CD4-positive, alpha-beta T cell treated with Interleukin-12 subunit alpha and Interleukin-12 subunit beta, for 1 hour (primary cell): ENCODE results near the gene TPRN.

Experiments
- DNase-seq: peaks from one replicate; pipeline ENCODE4 v3.0.0-alpha.2; 2020

TPRN gene

GRCh38 chr9:137170486-137171148 is 29.9 kb downstream of the TPRN start:
- no peak for DNase-seq

- DNase-seq = no peak
These were observed 30.6 kb downstream of the TPRN start, which contains the start of gene LRRC26 for GRCh38 chr9:137169896-137170358. LRRC26 (minus strand) TSS chr9:137170051; CDS start chr9:137169943, 108 bp downstream.

- DNase-seq = peak; percentile 11
These were observed 31.4 kb downstream of the TPRN start for GRCh38 chr9:137168904-137169856.

DNA sequence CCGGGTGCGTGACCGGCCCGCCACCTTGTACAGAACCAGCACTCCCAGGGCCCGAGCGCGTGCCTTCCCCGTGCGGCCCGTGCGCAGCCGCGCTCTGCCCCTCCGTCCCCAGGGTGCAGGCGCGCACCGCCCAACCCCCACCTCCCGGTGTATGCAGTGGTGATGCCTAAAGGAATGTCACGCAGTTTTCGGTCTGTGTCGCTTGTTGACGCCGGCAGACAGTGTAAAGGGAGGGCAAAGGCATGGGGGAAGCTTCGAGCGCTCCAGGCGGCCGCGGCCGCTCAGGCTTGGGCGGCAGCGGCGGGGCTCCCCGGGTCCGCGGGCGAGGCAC is 32.0 kb downstream of the TPRN start:
- DNase-seq = no peak

DNA sequence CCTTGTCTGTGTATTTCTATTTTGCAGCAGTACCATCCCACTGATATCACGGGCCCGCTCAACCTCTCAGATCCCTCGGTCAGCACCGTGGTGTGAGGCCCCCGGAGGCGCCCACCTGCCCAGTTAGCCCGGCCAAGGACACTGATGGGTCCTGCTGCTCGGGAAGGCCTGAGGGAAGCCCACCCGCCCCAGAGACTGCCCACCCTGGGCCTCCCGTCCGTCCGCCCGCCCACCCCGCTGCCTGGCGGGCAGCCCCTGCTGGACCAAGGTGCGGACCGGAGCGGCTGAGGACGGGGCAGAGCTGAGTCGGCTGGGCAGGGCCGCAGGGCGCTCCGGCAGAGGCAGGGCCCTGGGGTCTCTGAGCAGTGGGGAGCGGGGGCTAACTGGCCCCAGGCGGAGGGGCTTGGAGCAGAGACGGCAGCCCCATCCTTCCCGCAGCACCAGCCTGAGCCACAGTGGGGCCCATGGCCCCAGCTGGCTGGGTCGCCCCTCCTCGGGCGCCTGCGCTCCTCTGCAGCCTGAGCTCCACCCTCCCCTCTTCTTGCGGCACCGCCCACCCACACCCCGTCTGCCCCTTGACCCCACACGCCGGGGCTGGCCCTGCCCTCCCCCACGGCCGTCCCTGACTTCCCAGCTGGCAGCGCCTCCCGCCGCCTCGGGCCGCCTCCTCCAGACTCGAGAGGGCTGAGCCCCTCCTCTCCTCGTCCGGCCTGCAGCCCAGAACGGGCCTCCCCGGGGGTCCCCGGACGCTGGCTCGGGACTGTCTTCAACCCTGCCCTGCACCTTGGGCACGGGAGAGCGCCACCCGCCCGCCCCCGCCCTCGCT is 32.6 kb downstream of the TPRN start:
- no peak for DNase-seq

- DNase-seq = no peak
These were observed 33.2 kb downstream of the TPRN start for GRCh38 chr9:137167277-137167746.

DNA sequence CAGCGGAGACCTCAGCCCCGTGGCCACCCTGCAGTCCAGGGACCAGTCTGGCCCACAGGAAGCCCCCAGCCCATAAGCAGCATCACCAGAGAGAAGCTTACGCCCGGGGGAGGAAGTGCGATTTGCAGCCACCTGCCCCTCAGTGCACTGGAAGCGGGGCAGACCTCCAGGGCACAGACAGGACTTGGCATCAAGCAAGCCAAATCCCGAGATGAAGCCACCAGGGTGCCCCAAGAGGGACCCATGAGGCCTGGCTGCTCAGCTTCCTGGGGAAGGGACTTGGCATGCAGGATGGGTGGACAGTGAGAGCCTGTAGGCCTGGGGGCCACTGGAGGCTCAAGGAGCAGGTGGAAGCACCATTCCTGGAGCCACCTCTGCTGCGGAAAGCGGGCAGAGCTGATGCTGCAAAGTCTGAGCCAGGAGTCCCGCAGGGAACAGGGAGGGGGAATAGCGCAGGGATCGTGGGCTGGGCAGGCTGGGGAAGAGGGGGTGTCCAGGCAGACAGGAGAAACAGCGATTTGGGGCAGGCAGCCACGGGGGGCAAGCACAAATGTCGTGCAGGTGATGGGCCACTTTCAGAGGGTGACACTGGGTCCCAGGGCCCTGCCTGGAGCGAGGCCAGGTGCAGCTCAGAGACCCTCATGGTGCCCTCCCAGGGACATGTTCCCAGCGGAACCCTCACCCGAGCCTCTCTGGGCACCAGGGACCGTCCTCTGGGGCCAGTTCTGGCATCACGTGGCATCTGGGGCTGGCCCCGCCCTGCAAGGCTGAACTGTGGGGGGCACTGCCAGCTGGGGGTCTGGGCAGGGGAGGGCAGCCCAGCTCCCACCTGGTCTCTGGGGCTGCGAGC is 33.9 kb downstream of the TPRN start:
- DNase-seq = no peak

DNA sequence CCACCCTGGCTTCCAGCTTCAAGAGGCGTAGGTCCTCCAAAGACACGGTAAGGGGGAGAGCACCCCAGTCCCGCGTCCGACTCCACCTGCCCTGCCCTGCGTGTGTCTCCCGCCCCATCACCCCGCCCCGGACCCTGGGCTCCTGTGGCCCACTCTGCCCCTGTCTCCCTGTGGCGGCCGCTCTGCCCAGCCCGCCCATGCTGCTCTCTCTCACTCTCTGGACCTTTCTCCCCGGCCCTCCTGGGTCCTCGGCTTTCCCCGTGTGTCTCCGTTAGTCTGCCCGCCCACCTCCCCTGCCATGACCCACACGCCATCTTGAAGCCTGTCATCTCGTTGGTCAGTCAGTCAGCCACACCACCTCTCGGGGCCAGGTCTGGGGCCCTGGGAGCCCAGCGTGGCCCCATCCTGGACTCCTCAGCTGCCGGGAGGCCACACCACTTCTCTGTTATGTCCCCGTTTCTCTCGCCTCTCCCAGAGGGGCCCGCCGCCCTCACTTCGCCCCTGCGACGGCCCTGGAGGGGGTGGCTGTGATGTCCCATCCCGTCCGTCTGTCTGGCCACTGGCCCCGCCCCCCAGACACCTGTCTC is 35.2 kb downstream of the TPRN start:
- no peak for DNase-seq

GRCh38 chr9:137164370-137165249 is 35.9 kb downstream of the TPRN start:
- DNase-seq = no peak

- DNase-seq = no peak
These were observed 36.7 kb downstream of the TPRN start for GRCh38 chr9:137163805-137164204.

DNA sequence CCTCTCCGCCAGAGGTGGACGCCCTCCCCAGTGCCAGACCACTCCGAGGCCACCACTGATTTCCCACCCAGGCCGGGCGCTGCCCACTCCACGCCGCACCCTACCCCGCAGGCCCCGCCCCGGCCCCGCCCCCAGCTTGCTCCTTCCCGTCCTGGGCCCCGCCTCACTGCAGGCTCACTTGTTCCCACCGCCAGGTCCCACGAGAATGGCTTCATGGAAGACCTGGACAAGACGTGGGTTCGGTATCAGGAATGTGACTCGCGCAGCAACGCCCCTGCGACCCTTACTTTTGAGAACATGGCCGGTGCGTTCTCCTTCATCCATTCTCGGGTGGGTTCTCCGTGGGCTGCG is 37.2 kb downstream of the TPRN start:
- no peak for DNase-seq

- no peak for DNase-seq
These were observed 37.8 kb downstream of the TPRN start for GRCh38 chr9:137162505-137163364.

DNA sequence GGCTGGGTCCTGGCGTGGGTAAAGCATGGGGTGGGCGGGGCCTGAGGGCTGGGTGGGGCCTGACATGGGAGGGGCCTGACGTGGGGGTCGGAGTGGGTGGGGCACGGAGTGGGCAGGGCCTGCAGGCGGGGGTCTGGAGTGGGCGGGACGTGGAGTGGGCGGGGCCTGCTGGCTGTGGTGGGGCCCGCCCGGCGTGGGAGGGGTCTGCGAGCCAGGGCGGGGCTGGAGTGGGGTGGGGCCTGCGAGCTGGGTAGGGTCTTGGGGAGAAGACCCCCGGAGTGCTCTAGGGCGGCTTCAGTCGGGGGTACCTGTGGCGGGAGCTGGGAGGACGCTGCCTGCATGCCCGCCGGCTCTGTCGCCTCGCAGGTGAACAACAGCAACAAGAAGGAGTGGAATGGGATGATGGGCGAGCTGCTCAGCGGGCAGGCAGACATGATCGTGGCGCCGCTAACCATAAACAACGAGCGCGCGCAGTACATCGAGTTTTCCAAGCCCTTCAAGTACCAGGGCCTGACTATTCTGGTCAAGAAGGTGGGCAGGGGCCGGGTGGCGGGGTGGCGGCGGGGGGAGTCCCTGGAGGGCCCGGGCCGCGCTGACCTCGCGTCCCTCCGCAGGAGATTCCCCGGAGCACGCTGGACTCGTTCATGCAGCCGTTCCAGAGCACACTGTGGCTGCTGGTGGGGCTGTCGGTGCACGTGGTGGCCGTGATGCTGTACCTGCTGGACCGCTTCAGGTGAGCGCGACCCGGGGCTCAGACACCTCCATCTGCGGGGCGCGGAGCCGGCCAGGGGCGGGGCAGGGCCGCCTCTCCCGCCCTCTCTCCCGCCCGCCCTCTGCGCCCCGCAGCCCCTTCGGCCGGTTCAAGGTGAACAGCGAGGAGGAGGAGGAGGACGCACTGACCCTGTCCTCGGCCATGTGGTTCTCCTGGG is 38.7 kb downstream of the TPRN start:
- no peak for DNase-seq

DNA sequence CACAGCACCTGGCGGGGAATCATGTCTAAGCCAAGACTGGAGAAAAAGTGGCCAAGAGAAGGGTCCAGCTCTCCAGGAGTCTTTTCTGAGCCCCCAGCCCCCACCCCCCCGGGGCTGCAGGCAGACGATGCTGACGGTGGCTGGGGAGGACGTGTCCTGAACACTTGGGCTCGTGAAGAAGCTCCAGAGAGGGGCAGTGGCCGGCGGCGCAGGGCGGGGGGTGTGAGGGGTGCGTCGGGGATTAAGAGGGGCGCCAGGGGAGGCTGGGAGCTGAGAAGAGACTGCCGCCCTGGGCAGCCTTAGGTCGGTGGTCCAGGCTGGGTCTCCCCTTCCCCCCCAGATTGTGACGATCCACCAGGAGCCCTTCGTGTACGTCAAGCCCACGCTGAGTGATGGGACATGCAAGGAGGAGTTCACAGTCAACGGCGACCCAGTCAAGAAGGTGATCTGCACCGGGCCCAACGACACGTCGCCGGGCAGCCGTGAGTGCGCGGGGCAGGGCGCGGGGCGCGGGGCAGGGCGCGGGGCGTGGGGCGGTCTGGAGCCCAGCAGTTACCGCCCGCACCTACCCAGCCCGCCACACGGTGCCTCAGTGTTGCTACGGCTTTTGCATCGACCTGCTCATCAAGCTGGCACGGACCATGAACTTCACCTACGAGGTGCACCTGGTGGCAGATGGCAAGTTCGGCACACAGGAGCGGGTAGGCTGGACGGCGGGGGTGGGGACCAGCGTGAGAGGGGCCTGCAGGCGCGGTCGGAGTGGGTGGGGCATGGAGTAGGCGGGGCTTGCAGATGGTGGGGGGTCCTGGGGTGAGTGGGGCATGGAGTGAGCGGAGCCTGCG is 39.6 kb downstream of the TPRN start:
- no peak for DNase-seq

DNA sequence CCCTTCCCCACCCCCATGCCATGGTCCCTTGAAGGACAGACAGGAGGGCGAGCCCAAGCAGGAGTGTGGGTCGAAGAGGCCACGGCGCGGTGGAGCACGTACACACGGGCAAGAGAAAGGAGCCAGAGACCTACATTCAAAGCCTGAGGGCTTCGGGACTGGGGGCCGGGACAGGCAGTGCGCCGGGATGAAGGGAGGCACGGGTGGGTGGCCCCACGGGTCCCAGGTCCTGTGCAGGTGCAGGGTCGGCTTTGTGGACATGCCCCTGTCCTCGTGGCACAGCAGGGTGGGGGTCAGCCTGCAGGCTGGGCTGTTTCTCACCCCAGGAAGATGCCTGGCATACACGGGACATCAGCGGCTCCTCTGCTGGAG is 40.5 kb downstream of the TPRN start:
- no peak for DNase-seq

- DNase-seq = no peak
These were observed 41.2 kb downstream of the TPRN start for GRCh38 chr9:137159105-137160053.
